Hepatocyte (in vitro differentiated cells): ENCODE measurements around the gene DIS3L2.
"Not testable (repeated sequence)": the region's sequence is repeated elsewhere in the genome, so short reads cannot be mapped to it uniquely, and the experiment has no call there.

ENCODE experiments used
- CTCF ChIP-seq: fragments of 200-600 bp; sonication (generic); IDR thresholded peaks from 2 replicates; pipeline ENCODE4 v1.5.1; 2016; ENCODE audit warnings: antibody characterized with exemption, mild to moderate bottlenecking; ENCODE audit not compliant: poor library complexity
- EZH2 ChIP-seq: fragments of 200-600 bp; sonication (generic); IDR thresholded peaks from 2 replicates; pipeline ENCODE4 v1.6.1; 2016; ENCODE audit warnings: antibody characterized with exemption, mild to moderate bottlenecking, borderline replicate concordance
- EZH2phosphoT487 ChIP-seq: fragments of 200-600 bp; sonication (generic); IDR thresholded peaks from one replicate; pipeline ENCODE4 v1.6.1; 2018; ENCODE audit warnings: antibody characterized with exemption, mild to moderate bottlenecking, low read depth, moderate library complexity; ENCODE audit not compliant: unreplicated experiment, severe bottlenecking

DNA sequence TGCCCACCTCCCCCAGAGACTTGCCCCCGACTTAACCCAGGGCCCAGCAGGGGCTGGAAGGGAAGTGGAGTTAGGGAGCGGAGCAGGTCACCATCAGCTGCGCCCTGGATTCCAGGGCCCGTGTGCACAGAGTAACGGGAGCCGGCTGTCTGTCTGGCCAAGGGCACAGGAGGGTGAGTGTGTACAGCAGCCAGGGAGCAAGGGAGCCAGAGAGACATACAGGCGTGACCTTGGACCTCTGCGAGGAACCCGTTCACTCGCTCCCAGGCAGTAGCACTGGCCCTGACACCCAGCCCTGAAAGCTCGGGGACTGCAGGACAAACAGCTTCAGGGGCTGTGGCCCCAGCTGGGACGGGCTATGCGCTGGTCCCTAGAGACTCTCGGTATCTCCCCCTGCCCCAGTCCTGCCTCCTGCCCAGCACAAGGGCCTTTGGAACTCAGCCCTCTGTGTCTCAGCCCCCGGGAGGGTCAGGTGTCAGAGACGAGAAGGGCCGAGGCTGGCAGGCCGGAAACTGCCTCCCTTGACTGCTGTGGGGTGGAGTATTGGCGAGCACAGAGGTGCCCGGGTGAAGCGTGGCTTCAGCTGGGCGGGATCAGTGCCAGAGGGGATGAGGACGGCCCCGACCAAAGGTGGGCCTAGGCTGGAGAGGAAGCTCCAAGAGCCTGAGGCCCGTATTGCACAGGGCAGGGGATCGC is 370.9 kb downstream of the DIS3L2 start:
- not testable (repeated sequence) for TF ChIP-seq EZH2phosphoT487, CTCF, EZH2
